DMS79 treated with DMSO at 0.1 percent for 48 hours (cell line): Measurements from ENCODE around the gene PEMT.

Experiments used
- DNase-seq: peaks from one replicate; lab custom pipeline; 2025; lab: John Stamatoyannopoulos, UW

Gene PEMT

DNA sequence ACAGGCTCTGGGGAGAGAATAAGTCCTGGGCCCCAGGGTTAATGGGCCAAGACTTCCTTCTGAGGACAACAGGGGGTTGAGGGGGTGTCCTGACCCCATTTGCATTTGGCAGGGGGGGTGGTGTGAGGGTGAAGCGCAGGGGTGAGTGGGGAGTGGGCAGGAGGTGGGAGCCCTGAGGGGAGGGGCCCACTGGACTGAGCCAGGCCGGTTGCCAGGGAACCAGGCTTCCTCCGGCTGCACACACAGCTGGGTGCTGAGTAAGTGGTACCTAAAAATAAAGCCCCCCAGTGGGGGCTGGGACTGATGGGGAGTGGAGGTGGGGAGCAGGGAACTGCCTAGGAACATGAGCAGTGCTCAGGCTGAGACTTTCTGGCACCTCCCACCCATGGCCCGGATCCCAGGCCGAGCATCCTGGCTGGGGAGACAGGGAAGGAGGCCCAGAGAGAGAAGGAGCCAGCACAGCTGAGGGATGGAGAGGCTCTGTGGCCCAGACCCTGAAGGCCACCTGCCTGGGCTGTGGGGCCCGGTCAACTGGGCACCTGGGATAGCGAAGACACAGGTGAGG is 87.9 kb downstream of the PEMT start:
- peak; percentile 9 for DNase-seq

GRCh38 chr17:17502741-17503565 is 88.6 kb downstream of the PEMT start:
- no peak for DNase-seq

GRCh38 chr17:17500999-17501605 is 90.4 kb downstream of the PEMT start:
- no peak for DNase-seq

GRCh38 chr17:17499402-17500145 is 91.9 kb downstream of the PEMT start:
- DNase-seq: no peak

DNA sequence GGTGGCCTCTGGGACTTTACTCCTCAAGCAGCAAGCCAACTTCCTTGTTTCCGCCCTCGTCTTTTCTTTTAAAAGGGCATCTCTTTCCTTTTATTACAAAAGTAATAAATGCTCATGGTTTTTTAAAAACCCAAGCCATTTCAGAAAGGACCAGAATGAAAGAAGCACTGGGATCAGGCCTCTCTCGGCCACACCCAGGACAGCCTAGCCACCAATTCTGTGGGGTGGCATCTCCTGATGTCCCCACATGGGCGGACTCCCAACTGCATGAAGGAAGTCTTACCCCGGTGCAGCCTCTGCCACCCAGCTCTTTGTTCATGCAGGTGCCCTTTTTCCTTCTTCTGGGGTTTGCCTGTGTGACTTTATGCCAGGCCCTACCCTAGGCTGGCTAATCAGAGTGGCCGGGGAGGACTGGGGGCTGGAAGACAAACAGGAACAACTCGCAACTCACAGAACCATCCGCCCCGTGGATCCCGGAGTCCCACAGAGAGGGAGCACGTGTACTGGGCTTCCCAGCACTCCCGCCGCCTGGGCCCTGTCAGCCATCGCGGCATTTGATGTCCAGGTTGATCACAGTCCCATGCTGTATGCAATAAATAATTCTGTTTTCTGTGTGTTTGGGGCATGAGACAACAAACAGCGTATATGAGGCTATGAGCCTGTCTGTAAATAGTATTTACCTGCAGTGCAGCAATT is 92.8 kb downstream of the PEMT start:
- DNase-seq: no peak

- no peak for DNase-seq
Measured at GRCh38 chr17:17497845-17498520, 93.5 kb downstream of the PEMT start.

DNA sequence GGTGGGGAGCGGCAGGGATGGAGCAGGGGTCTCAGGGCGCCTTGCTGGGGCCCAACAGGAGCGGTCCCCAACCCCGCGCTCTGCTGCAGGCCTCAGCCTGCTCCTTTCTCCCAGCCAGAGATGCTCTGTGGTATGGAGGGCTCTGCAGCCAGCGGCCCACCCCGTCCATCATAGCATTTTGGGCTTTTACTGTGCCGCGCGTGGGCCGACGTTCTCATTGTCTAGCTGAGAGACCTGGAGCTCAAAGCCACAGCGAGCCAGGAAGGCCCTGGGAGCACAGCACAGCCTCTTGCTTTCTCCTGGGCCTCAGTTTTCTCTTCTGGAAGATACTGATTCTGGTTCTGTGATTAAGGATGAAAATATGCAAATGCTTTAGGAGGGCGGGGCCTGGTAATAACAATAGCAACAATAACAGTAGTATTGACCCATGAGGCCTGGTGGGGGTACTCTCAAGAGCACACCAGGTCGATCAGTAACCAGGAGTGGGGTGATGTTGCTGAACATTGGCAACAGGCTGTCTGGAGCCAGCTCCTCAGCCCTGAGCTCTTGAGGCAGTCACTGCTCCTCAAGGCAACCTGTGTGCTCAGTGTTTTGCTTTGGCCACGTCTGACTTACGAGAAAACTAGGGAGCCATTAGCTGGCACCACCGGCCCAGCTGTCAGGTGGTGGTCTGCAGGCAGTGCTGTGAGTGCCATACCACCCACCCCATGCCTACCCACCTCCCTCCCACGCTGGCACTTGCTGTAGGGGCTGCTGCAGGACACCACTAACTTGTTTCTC is 94.3 kb downstream of the PEMT start:
- no peak for DNase-seq

GRCh38 chr17:17496189-17497064 is 95.1 kb downstream of the PEMT start, which contains the start of gene RASD1:
TSS of gene RASD1 (minus strand) at chr17:17496395. CDS start at chr17:17496181, 214 bp downstream.
- peak; percentile 41 for DNase-seq

- DNase-seq: peak; percentile 13
Measured at GRCh38 chr17:17495536-17496188, 95.8 kb downstream of the PEMT start.

DNA sequence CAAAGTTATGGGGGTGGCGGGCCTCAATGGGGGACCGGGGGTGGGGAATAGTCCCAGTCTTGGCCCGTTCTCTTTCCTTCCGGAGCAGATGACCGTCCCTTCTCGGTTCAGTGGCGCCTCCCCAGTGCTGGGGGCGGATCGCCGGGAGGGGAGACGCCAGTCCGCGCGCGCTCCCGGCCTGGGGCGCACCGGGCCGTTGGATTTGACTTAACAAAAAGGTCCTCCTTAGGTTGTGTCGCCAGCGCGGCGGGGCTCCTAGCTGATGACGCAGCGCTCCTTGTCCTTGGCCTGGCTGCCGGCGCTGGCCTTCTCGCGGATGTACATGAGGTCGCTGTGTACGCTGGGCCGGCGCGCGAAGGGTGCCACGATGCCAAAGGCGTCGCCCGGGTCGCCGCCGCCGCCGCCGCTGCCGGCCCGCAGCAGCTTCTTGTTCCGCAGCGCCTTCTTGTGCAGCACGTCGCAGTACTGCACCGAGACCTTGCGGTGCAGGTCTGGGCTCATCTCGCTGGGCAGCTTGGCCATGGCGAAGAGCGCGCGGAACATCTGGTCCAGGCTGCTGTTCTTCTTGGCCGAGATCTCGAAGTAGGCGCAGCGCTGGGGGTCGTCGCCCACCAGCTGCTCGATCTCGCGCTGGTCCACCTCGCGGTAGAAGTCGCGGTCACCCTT is 96.5 kb downstream of the PEMT start:
- DNase-seq: peak; percentile 5

DNA sequence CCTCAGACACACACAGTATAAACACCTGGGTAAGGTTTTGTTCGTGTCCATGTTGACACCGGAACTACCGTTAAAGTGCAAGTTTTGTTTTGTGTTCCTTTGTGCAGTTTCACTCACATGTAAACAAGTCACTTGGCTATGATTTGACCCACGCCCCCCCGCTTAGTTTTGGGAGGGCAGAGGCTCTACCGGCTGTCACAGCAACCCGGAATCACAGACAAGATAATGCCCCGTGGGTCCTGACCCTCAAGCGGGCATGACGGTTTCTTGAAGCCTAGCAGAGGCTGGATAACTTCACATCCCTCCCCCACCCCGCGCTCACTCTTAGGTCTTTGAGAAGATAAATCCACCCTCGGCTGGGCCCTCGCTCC is 97.0 kb downstream of the PEMT start:
- no peak for DNase-seq

GRCh38 chr17:17493986-17494466 is 97.5 kb downstream of the PEMT start:
- no peak for DNase-seq

DNA sequence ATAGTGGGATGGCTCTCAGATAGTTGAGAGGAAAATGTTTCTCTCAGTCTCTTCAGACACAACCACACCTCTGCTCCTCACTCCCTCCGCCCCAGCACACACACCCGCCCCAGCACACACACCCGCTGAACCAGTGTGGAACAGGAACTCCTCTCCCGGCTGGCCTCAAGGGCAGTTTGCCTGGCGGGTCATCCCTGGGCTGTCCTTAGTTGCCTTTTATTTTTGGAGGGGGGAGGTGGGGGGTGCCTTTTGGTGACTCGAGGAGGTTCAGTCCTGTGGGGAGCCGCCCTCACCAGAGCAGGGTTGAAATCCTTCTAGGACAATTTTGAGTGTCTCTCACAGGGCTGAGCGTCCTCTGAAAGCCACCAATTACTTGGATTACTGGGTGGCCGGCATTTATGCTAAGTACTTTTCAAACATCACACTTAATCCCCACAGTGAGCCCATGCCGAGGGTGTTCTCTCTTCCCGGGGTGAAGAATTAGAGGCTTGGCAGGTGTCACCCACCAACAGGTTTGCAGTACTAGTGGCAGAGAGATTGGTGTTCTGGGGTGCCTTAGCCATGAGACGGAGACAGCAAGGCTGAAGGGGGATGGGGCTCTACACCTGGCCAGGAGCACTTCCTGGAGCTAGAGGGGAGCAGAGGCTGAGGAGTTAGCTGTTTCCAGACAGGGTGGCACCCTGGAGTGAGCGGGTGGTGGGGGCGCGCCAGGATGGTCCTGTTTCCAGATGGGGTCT is 98.1 kb downstream of the PEMT start:
- DNase-seq: no peak

- no peak for DNase-seq
Measured at GRCh38 chr17:17492571-17492970, 98.9 kb downstream of the PEMT start.

DNA sequence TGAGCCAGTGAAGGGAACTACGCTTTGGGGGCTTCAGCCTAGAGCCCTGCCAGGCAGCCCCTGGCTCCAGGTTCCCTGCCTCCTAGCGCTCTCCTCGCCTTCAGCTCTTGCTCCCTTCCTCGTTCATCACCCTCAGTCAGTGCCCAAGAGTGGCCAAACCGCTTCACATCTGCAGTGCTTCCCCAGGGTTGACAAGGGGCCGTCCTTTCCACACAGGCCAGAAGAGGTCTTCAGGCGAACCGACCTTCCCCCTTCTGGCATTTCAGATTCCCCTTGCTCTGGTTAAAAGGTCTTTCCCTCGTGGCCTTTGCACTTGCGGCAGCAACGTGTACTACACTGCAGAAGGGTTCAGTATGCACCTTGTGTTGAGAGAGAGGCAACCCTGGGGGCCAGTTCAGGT is 99.4 kb downstream of the PEMT start:
- no peak for DNase-seq

GRCh38 chr17:17491546-17491988 is 99.9 kb downstream of the PEMT start:
- no peak for DNase-seq

DNA sequence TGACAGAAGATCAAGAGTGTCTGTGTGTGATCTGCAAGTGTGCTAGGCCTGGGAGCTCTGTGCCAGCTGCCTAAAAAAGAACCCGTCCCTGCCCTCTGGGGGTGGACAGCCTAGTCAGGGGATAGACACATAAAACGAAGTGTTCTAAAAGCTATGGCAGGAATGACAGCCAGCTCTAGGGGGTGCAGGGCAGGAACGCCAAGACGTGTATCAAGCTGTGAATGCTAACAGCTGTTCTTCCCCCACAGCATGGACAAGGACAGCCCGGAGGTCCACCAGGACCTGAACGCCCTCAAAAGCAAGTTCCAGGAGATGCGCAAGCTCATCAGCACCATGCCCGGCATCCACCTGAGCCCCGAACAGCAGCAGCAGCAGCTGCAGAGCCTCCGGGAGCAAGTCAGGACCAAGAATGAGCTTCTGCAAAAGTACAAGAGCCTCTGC is 100.5 kb downstream of the PEMT start:
- DNase-seq: no peak
